ENCODE results near the gene KCNH6.

The KCNH6 gene

GRCh38 chr17:63524051-63524450, 893 bp downstream of the KCNH6 start:
- no peaks in the 10 kb centered on the region for H3K36me3 ChIP-seq (replicated peaks; ENCODE audit: insufficient read depth, low read length)
- no peaks in the 10 kb centered on the region for H3K4me1 ChIP-seq (ENCODE audit: low read length)
- peaks cover 32% of the 10 kb centered on the region for H3K27me3 ChIP-seq (replicated peaks; ENCODE audit: insufficient read depth, low read length)
- H3K27ac ChIP-seq (ENCODE audit: low read length): no peak overlapping the region
- H3K9me3 ChIP-seq (replicated peaks; ENCODE audit: insufficient read depth, low read length): no peaks in the 10 kb centered on the region
- no peak overlapping the region for H2AFZ ChIP-seq (ENCODE audit: low read length)
- no peaks in the 10 kb centered on the region for H3F3A ChIP-seq (ENCODE audit: insufficient read depth, low read length)
- H4K20me1 ChIP-seq (ENCODE audit: insufficient read depth, low read length): no peaks in the 10 kb centered on the region
- no peaks in the 10 kb centered on the region for H3K79me2 ChIP-seq (ENCODE audit: low read length)
- TF ChIP-seq EZH2 (optimal IDR thresholded peaks at IDR 0.05; ENCODE audit: low read depth, low read length): no peak
- TF ChIP-seq, protein P1, sequence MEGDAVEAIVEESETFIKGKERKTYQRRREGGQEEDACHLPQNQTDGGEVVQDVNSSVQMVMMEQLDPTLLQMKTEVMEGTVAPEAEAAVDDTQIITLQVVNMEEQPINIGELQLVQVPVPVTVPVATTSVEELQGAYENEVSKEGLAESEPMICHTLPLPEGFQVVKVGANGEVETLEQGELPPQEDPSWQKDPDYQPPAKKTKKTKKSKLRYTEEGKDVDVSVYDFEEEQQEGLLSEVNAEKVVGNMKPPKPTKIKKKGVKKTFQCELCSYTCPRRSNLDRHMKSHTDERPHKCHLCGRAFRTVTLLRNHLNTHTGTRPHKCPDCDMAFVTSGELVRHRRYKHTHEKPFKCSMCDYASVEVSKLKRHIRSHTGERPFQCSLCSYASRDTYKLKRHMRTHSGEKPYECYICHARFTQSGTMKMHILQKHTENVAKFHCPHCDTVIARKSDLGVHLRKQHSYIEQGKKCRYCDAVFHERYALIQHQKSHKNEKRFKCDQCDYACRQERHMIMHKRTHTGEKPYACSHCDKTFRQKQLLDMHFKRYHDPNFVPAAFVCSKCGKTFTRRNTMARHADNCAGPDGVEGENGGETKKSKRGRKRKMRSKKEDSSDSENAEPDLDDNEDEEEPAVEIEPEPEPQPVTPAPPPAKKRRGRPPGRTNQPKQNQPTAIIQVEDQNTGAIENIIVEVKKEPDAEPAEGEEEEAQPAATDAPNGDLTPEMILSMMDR (IDR thresholded peaks at IDR 0.05; ENCODE audit: low read length): no peak
- no peak for TF ChIP-seq EZH2phosphoT487 (IDR thresholded peaks at IDR 0.05; ENCODE audit: low read length)
- H3K9me2 ChIP-seq (replicated peaks; ENCODE audit: insufficient read depth, low read length): no peaks in the 10 kb centered on the region
- H3K9ac ChIP-seq (ENCODE audit: low read length): no peak overlapping the region
- no peak for DNase-seq
- H3K4me3 ChIP-seq (ENCODE audit: low read length): no peak overlapping the region
- H3K4me2 ChIP-seq (ENCODE audit: low read depth, low read length): no peak overlapping the region

DNA sequence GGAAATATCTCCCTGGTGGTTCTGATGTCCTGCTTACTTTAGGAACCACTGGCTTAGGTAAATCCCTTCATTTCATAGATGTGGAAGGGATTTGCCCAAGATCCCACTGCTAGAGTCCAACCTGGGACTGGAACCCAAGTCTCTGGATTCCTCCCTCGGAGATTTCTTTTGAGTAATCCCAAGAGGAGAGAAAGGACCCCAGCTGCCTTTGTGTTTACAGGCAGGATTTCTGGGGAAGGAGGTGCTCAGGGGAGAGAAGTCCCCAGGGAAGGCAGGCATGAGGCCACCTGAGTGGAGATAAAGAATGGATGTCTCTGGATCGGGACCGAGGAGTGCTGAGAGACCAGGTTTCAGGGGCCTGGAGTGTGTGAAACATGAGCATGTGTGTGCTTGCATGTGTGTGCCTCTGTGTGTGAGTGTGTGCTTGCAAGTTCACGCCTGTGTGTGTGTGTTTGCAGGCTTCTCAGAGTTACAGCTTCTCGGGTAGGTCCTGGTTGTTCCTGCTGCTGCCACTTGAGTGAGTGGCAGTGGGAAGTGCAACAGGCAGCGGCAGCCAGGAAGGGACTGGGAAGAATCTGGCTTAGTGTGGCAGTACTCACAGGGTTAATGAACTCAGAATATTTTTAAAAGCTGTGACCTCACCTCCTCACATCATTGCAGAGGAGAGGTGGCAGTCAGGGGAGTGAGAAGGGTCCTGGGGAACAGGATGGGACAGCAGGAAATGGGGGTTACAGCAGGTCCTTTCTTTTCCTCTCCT, 2.2 kb downstream of the KCNH6 start:
- Histone ChIP-seq H3F3A (ENCODE audit: insufficient read depth, low read length) (no peaks in the 10 kb centered on the region), H3K27me3 (replicated peaks; ENCODE audit: insufficient read depth, low read length) (peaks cover 32% of the 10 kb centered on the region), H3K79me2 (ENCODE audit: low read length) (no peaks in the 10 kb centered on the region), H3K9me2 (replicated peaks; ENCODE audit: insufficient read depth, low read length) (no peaks in the 10 kb centered on the region), H3K9me3 (replicated peaks; ENCODE audit: insufficient read depth, low read length) (no peaks in the 10 kb centered on the region), H3K4me2 (ENCODE audit: low read depth, low read length) (no peak overlapping the region), H4K20me1 (ENCODE audit: insufficient read depth, low read length) (no peaks in the 10 kb centered on the region), H3K4me3 (ENCODE audit: low read length) (no peak overlapping the region), H3K4me1 (ENCODE audit: low read length) (no peaks in the 10 kb centered on the region), H2AFZ (ENCODE audit: low read length) (no peak overlapping the region), H3K9ac (ENCODE audit: low read length) (no peak overlapping the region), H3K36me3 (replicated peaks; ENCODE audit: insufficient read depth, low read length) (no peaks in the 10 kb centered on the region), H3K27ac (ENCODE audit: low read length) (no peak overlapping the region)
- TF ChIP-seq, protein P1 (IDR thresholded peaks at IDR 0.05; ENCODE audit: low read length): no peak
- TF ChIP-seq EZH2phosphoT487 (IDR thresholded peaks at IDR 0.05; ENCODE audit: low read length): no peak
- TF ChIP-seq EZH2 (optimal IDR thresholded peaks at IDR 0.05; ENCODE audit: low read depth, low read length): no peak
- DNase-seq: no peak

- H3F3A ChIP-seq (ENCODE audit: insufficient read depth, low read length): no peaks in the 10 kb centered on the region
- H3K9me3 ChIP-seq (replicated peaks; ENCODE audit: insufficient read depth, low read length): no peaks in the 10 kb centered on the region
- peaks cover 32% of the 10 kb centered on the region for H3K27me3 ChIP-seq (replicated peaks; ENCODE audit: insufficient read depth, low read length)
- no peaks in the 10 kb centered on the region for H4K20me1 ChIP-seq (ENCODE audit: insufficient read depth, low read length)
- no peaks in the 10 kb centered on the region for H3K9me2 ChIP-seq (replicated peaks; ENCODE audit: insufficient read depth, low read length)
- TF ChIP-seq EZH2 (optimal IDR thresholded peaks at IDR 0.05; ENCODE audit: low read depth, low read length): no peak
- TF ChIP-seq, protein P1 (IDR thresholded peaks at IDR 0.05; ENCODE audit: low read length): no peak
- no peak for TF ChIP-seq EZH2phosphoT487 (IDR thresholded peaks at IDR 0.05; ENCODE audit: low read length)
- H3K9ac ChIP-seq (ENCODE audit: low read length): no peak overlapping the region
- no peak overlapping the region for H3K27ac ChIP-seq (ENCODE audit: low read length)
- H3K79me2 ChIP-seq (ENCODE audit: low read length): no peaks in the 10 kb centered on the region
- no peak overlapping the region for H2AFZ ChIP-seq (ENCODE audit: low read length)
- no peak for DNase-seq
- H3K4me1 ChIP-seq (ENCODE audit: low read length): no peaks in the 10 kb centered on the region
- H3K4me2 ChIP-seq (ENCODE audit: low read depth, low read length): no peak overlapping the region
- no peak overlapping the region for H3K4me3 ChIP-seq (ENCODE audit: low read length)
- no peaks in the 10 kb centered on the region for H3K36me3 ChIP-seq (replicated peaks; ENCODE audit: insufficient read depth, low read length)
Measured at GRCh38 chr17:63526861-63527260, 3.7 kb downstream of the KCNH6 start.
